Measurements from ENCODE around the gene PPP2R1A. TPM values are rescaled to one million over a fixed set of nuclear protein-coding genes. Genes with fewer than 3 reads are reported as not detected.

The PPP2R1A gene
- total and polyA plus RNA-seq, 2 of the 13 experiments (the other 11 are each of a cell fraction or from before 2014, with no cell fraction given), result 86.7 to 130 TPM

DNA sequence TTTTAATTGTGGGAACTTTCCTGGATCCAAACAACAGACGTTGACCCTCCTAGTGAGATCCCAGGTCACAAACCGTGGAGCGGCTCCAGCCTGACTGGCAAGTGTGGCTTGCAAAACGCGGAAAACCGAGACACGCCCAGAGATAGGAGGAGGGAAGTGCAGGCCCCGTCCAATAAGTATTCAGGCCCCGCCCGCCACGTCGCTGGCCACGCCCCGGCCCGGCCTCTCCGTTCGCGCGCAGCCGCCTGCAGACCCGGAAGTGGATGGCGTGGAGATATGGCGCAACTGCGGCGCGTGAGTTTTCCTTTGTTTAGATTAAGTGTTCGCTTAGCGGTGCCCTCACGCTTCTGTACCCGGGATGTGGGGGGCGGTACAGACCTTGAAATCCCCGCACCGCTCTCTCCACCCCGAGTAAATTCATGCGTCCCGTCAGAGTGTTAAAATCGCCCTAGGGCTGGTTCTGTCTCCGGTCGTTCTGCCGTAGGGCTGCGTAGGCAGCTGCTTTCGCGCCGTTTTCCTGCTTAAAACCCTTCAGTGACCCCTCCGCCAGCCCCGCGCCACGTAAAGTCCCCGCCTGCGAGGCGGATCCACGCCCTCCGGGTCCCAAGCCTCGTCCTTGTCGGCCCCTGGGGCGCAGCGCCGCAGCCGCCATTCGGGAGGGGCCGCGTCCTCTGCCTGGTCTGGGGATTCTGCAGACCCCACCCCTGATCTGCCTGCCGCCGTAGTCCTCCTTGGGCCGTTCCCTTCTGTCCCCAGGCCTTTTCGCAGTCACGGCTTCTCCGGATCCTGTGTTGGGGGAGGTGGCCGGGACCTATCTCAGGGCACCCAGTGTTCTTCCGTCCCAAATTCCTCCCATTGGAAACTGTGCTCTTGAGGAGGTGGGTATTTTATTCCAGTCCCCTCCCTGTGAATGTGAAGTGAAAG lies 79.7 kb downstream of the PPP2R1A start, which contains the start of gene ZNF766 (continued):
- TF ChIP-seq, protein P1, sequence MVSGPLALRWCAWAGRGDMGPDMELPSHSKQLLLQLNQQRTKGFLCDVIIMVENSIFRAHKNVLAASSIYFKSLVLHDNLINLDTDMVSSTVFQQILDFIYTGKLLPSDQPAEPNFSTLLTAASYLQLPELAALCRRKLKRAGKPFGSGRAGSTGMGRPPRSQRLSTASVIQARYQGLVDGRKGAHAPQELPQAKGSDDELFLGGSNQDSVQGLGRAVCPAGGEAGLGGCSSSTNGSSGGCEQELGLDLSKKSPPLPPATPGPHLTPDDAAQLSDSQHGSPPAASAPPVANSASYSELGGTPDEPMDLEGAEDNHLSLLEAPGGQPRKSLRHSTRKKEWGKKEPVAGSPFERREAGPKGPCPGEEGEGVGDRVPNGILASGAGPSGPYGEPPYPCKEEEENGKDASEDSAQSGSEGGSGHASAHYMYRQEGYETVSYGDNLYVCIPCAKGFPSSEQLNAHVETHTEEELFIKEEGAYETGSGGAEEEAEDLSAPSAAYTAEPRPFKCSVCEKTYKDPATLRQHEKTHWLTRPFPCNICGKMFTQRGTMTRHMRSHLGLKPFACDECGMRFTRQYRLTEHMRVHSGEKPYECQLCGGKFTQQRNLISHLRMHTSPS (CRISPR knock-in tag; IDR thresholded peaks at IDR 0.05; ENCODE audit: low read depth), result no peak
- TF ChIP-seq ZNF792 (CRISPR knock-in tag; IDR thresholded peaks at IDR 0.05) (no peak), PITX1 (CRISPR knock-in tag; IDR thresholded peaks at IDR 0.05) (peak; percentile 28; the same call in 1 of the 2 replicates), ZMYM3 (CRISPR knock-in tag; IDR thresholded peaks at IDR 0.05) (no peak), ZNF782 (CRISPR knock-in tag; IDR thresholded peaks at IDR 0.05; ENCODE audit: borderline replicate concordance) (0 out of 2 replicates have a peak, but pooled peaks have one; percentile 29), PHF20 (CRISPR knock-in tag; IDR thresholded peaks at IDR 0.05) (peak; percentile 83), FOXM1 (CRISPR knock-in tag; IDR thresholded peaks at IDR 0.05) (no peak), PCBP1 (IDR thresholded peaks at IDR 0.05; ENCODE audit: borderline replicate concordance, low read depth, low read length) (0 out of 2 replicates have a peak, but pooled peaks have one; percentile 55), BCL6 (CRISPR knock-in tag; IDR thresholded peaks at IDR 0.05) (0 out of 2 replicates have a peak, but pooled peaks have one; percentile 20), ZNF431 (CRISPR knock-in tag; IDR thresholded peaks at IDR 0.05; ENCODE audit: borderline replicate concordance, low read depth) (no peak), ZNF460 (CRISPR knock-in tag; IDR thresholded peaks at IDR 0.05; ENCODE audit: borderline replicate concordance) (no peak), MLLT10 (CRISPR knock-in tag; IDR thresholded peaks at IDR 0.05) (no peak), BORCS8-MEF2B (CRISPR knock-in tag; IDR thresholded peaks at IDR 0.05) (peak; percentile 72), NR2C2 (CRISPR knock-in tag; IDR thresholded peaks at IDR 0.05; ENCODE audit: borderline replicate concordance) (peak; percentile 93), KAT7 (CRISPR knock-in tag; IDR thresholded peaks at IDR 0.05; ENCODE audit: borderline replicate concordance) (peak; percentile 90; the same call in 1 of the 2 replicates), PLRG1 (conservative IDR thresholded peaks at IDR 0.05) (no peak), EED (CRISPR knock-in tag; IDR thresholded peaks at IDR 0.05) (no peak), STAT5B (CRISPR knock-in tag; IDR thresholded peaks at IDR 0.05) (no peak), CCDC6 (CRISPR knock-in tag; IDR thresholded peaks at IDR 0.05) (peak; percentile 29; the same call in 1 of the 2 replicates), ZNF235 (CRISPR knock-in tag; IDR thresholded peaks at IDR 0.05; ENCODE audit: borderline replicate concordance) (no peak; the same call in 1 of the 2 replicates)
- TF ChIP-seq, protein P2, sequence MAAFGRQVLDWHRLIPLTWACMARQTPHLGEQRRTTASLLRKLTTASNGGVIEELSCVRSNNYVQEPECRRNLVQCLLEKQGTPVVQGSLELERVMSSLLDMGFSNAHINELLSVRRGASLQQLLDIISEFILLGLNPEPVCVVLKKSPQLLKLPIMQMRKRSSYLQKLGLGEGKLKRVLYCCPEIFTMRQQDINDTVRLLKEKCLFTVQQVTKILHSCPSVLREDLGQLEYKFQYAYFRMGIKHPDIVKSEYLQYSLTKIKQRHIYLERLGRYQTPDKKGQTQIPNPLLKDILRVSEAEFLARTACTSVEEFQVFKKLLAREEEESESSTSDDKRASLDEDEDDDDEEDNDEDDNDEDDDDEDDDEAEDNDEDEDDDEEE (CRISPR knock-in tag; IDR thresholded peaks at IDR 0.05), result no peak
- TF ChIP-seq, protein P3, sequence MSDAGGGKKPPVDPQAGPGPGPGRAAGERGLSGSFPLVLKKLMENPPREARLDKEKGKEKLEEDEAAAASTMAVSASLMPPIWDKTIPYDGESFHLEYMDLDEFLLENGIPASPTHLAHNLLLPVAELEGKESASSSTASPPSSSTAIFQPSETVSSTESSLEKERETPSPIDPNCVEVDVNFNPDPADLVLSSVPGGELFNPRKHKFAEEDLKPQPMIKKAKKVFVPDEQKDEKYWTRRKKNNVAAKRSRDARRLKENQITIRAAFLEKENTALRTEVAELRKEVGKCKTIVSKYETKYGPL (CRISPR knock-in tag; IDR thresholded peaks at IDR 0.05), result no peak
- TF ChIP-seq, protein P4, sequence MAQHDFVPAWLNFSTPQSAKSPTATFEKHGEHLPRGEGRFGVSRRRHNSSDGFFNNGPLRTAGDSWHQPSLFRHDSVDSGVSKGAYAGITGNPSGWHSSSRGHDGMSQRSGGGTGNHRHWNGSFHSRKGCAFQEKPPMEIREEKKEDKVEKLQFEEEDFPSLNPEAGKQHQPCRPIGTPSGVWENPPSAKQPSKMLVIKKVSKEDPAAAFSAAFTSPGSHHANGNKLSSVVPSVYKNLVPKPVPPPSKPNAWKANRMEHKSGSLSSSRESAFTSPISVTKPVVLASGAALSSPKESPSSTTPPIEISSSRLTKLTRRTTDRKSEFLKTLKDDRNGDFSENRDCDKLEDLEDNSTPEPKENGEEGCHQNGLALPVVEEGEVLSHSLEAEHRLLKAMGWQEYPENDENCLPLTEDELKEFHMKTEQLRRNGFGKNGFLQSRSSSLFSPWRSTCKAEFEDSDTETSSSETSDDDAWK (CRISPR knock-in tag; IDR thresholded peaks at IDR 0.05), result no peak
- TF ChIP-seq, protein P5, sequence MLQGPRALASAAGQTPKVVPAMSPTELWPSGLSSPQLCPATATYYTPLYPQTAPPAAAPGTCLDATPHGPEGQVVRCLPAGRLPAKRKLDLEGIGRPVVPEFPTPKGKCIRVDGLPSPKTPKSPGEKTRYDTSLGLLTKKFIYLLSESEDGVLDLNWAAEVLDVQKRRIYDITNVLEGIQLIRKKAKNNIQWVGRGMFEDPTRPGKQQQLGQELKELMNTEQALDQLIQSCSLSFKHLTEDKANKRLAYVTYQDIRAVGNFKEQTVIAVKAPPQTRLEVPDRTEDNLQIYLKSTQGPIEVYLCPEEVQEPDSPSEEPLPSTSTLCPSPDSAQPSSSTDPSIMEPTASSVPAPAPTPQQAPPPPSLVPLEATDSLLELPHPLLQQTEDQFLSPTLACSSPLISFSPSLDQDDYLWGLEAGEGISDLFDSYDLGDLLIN (CRISPR knock-in tag; IDR thresholded peaks at IDR 0.05; ENCODE audit: borderline replicate concordance), result no peak

Data from HepG2 (cell line).